GM18505 (cell line): ENCODE data around the gene LAMTOR3.
A peak's percentile ranks its signal among the peaks of the same experiment; 100 is the strongest.

ENCODE experiments used
- ATAC-seq: cut with Tn5 transposase; IDR thresholded peaks from one replicate; pipeline ENCODE4 v1.9.1; 2021; ENCODE audit not compliant: unreplicated experiment
- POLR2A ChIP-seq: IDR thresholded peaks from 4 replicates; pipeline ENCODE4 v1.6.1; 2011; ENCODE audit warnings: borderline replicate concordance; ENCODE audit not compliant: insufficient read depth, insufficient read length; ENCODE audit errors: extremely low read depth

LAMTOR3 gene

GRCh38 chr4:99894161-99894997 is at the start of gene LAMTOR3:
TSS of gene LAMTOR3 (minus strand) at chr4:99894427. CDS start at chr4:99893963, 464 bp downstream.
- ATAC-seq: peak; percentile 100
- peak; percentile 71 for TF ChIP-seq POLR2A

- TF ChIP-seq POLR2A: no peak
- no peak for ATAC-seq
Measured at GRCh38 chr4:99938243-99938753, 44.1 kb upstream of the LAMTOR3 start.

GRCh38 chr4:99934891-99935290 is 40.7 kb upstream of the LAMTOR3 start:
- ATAC-seq: no peak
- TF ChIP-seq POLR2A: no peak

GRCh38 chr4:99927566-99927965 is 33.3 kb upstream of the LAMTOR3 start:
- ATAC-seq: no peak
- no peak for TF ChIP-seq POLR2A

GRCh38 chr4:99921174-99921573 is 26.9 kb upstream of the LAMTOR3 start:
- TF ChIP-seq POLR2A: no peak
- ATAC-seq: no peak

GRCh38 chr4:99918656-99919055 is 24.4 kb upstream of the LAMTOR3 start:
- ATAC-seq: no peak
- TF ChIP-seq POLR2A: no peak

GRCh38 chr4:99917575-99917974 is 23.3 kb upstream of the LAMTOR3 start:
- no peak for TF ChIP-seq POLR2A
- no peak for ATAC-seq

- no peak for TF ChIP-seq POLR2A
- ATAC-seq: no peak
Measured at GRCh38 chr4:99915449-99915848, 21.2 kb upstream of the LAMTOR3 start.

GRCh38 chr4:99894998-99895397 is 771 bp upstream of the LAMTOR3 start:
- ATAC-seq: no peak
- TF ChIP-seq POLR2A: no peak

- ATAC-seq: no peak
- no peak for TF ChIP-seq POLR2A
Measured at GRCh38 chr4:99893839-99894160, 427 bp downstream of the LAMTOR3 start.

- TF ChIP-seq POLR2A: no peak
- ATAC-seq: no peak
Measured at GRCh38 chr4:99893029-99893428, 1.2 kb downstream of the LAMTOR3 start.

- no peak for TF ChIP-seq POLR2A
- ATAC-seq: no peak
Measured at GRCh38 chr4:99891351-99891750, 2.9 kb downstream of the LAMTOR3 start.

- ATAC-seq: no peak
- no peak for TF ChIP-seq POLR2A
Measured at GRCh38 chr4:99887837-99888236, 6.4 kb downstream of the LAMTOR3 start.

GRCh38 chr4:99886146-99886545 is 8.1 kb downstream of the LAMTOR3 start:
- no peak for TF ChIP-seq POLR2A

GRCh38 chr4:99885687-99886086 is 8.5 kb downstream of the LAMTOR3 start:
- ATAC-seq: no peak
- TF ChIP-seq POLR2A: no peak

More at GRCh38 chr4:99886146-99886545, 8.1 kb downstream of the LAMTOR3 start:
- ATAC-seq: no peak

GRCh38 chr4:99885063-99885664 is 9.1 kb downstream of the LAMTOR3 start:
- peak; percentile 64 for ATAC-seq
- no peak for TF ChIP-seq POLR2A
